ENCODE measurements around the gene PLXNA2.

PLXNA2 gene

GRCh38 chr1:208137193-208137592, 107.0 kb downstream of the PLXNA2 start:
- no peak for DNase-seq (ENCODE audit: low spot score)

GRCh38 chr1:208136459-208137182, 107.6 kb downstream of the PLXNA2 start:
- DNase-seq (ENCODE audit: low spot score) = no peak

GRCh38 chr1:208135354-208135753, 108.8 kb downstream of the PLXNA2 start:
- no peak for DNase-seq (ENCODE audit: low spot score)

GRCh38 chr1:208134491-208134890, 109.7 kb downstream of the PLXNA2 start:
- no peak for DNase-seq (ENCODE audit: low spot score)

- no peak for DNase-seq (ENCODE audit: low spot score)
These were observed 110.8 kb downstream of the PLXNA2 start for GRCh38 chr1:208133355-208133754.

GRCh38 chr1:208132287-208132882, 111.8 kb downstream of the PLXNA2 start:
- peak; percentile 29 for DNase-seq (ENCODE audit: low spot score)

- DNase-seq (ENCODE audit: low spot score) = no peak
These were observed 112.4 kb downstream of the PLXNA2 start for GRCh38 chr1:208131621-208132286.

- no peak for DNase-seq (ENCODE audit: low spot score)
These were observed 114.7 kb downstream of the PLXNA2 start for GRCh38 chr1:208129487-208129886.

- no peak for DNase-seq (ENCODE audit: low spot score)
These were observed 115.1 kb downstream of the PLXNA2 start for GRCh38 chr1:208129060-208129459.

GRCh38 chr1:208127792-208128529, 116.2 kb downstream of the PLXNA2 start:
- no peak for DNase-seq (ENCODE audit: low spot score)

- no peak for DNase-seq (ENCODE audit: low spot score)
These were observed 116.9 kb downstream of the PLXNA2 start for GRCh38 chr1:208127284-208127683.

- DNase-seq (ENCODE audit: low spot score) = no peak
These were observed 118.1 kb downstream of the PLXNA2 start for GRCh38 chr1:208126108-208126507.

- DNase-seq (ENCODE audit: low spot score) = no peak
These were observed 121.4 kb downstream of the PLXNA2 start for GRCh38 chr1:208122612-208123358.

- no peak for DNase-seq (ENCODE audit: low spot score)
These were observed 122.3 kb downstream of the PLXNA2 start for GRCh38 chr1:208121813-208122364.

- no peak for DNase-seq (ENCODE audit: low spot score)
These were observed 123.8 kb downstream of the PLXNA2 start for GRCh38 chr1:208120431-208120790.

- DNase-seq (ENCODE audit: low spot score) = no peak
These were observed 125.2 kb downstream of the PLXNA2 start for GRCh38 chr1:208118841-208119606.

- DNase-seq (ENCODE audit: low spot score) = no peak
These were observed 125.9 kb downstream of the PLXNA2 start for GRCh38 chr1:208118306-208118705.

GRCh38 chr1:208117826-208118225, 126.4 kb downstream of the PLXNA2 start:
- DNase-seq (ENCODE audit: low spot score) = no peak

- DNase-seq (ENCODE audit: low spot score) = no peak
These were observed 126.8 kb downstream of the PLXNA2 start for GRCh38 chr1:208117409-208117808.

GRCh38 chr1:208115924-208116640, 128.1 kb downstream of the PLXNA2 start:
- DNase-seq (ENCODE audit: low spot score) = no peak
